Activated CD8-positive, alpha-beta memory T cell treated with anti-CD3 and anti-CD28 coated beads for 4 hours (primary cell): Measurements from ENCODE around the gene NOTCH1.
A peak's percentile ranks its signal among the peaks of the same experiment; 100 is the strongest.

Experiments
- DNase-seq, 2 donors: peaks; one replicate each; pipeline ENCODE4 v3.0.0-alpha.2; 2020; ENCODE audit warnings: low read depth in 2 of 2

Gene NOTCH1

DNA sequence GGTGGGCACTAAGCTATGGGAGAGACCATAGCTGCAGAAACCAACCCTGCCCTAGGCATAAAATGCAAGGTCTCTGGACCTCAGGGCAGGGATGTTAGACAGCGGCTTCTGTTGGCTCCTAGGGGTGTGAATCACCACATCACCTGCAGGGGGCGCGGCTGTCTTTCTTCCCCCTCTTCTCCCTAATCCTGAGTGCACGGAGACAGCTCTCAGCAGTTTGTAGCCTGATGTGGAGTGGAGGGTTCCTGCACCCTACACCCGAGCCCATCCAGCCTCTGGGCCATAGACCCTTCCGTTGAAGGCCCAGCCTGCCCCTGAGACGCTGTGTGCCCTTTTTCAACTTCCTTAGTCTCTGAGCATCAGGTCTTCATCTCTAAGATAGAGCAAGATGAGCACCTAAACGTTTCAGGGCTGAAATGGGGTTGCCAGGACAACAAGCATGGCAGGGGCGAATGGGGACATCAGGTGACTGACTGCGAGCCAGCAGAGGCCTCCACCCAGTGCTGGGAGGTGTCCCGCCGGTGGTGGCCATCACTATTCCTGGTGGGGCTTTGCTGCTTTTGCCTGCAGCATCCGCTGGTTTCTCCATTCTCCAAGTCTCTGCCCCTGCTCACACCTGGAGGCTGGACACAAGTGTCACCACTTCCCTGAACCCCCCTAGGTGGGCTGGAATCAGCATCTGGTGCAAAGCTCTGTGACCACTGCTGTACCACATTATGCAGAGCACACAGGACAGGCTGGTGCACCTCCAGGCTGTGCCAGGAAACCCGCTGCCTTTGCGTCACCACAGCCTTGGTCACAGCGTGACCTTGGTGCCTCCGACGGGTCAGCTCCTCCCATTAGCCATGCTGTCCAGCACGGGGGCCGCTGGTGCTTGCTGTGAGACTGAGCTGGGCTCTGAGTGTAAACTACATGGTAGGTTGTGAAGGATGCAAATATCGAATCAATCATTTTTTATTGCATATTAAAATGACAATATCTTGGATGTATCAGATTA, 60.5 kb downstream of the NOTCH1 start:
- peak; percentile 64 to 65 for DNase-seq

DNA sequence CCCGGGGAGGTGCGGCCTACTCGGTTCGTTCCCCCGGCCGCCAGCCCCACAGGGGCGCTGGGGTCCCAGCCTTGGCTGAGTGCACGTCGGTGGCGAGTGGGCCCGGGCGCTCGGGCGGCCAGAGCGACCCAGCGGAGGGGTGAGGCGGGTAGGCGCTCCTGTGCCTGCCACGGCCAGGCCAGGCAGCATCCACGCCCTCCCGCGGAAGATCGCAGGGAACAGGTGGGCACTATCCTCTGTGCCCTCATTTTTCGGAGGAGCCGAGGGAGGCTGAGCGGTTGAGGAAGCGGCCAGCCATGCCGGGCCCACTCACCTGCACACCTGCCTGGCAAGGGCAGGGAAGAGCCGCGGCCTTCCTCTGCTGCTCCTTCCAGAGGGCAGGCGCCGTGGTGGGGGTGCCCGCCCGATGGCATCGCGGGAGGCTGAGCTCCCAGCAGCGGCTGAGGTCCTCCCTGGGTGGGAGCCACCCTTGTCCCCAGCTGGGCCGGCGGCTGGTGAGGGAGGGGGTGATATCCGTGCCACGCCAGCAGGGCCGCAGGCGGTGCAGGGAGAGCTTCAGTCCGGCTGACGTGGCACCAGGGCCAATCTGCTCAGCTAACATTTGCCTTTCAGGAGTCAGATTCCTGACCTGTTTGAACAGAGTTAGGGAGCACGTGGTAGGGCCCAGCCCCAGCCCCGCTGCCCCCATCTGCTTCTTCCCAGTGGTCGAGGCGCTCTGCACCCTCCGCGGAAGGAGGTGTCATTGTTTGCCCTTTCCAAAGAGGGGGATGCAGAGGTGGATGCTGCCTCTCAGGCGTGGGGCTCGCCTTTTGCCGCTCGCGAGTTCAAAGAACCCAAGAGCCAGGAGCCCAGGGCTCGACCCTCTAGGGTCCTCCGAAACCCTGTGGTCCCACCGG, 61.4 kb downstream of the NOTCH1 start:
- no peak for DNase-seq

DNA sequence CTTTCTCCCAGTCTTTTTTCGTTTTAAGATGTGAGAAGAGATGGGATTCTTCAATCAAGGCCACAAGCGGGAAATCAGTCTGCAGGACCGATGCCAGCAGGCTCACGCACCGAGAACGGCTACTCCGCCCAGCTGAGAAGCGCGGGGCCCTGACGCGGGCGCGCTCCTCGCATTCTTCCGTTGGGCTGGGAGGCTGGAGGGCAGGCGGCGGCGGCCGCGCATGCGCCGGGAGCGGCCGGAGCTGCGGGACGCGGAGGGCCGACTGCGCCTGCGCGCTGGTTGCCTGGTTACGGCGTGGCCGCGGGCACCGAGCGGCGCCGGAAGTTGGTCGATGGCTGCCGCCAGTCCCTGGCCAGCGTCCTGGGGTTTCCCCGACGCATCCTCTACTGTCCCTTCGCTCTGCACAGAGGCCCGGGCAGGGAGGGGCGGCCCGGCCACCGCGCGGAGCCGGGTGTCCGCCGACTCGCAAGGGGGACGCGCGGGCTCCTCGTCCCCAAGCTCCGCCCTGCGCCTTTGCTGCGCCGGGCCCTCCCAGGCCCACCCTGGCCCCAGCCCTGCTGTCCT, 62.2 kb downstream of the NOTCH1 start:
- DNase-seq = peak; percentile 88

DNA sequence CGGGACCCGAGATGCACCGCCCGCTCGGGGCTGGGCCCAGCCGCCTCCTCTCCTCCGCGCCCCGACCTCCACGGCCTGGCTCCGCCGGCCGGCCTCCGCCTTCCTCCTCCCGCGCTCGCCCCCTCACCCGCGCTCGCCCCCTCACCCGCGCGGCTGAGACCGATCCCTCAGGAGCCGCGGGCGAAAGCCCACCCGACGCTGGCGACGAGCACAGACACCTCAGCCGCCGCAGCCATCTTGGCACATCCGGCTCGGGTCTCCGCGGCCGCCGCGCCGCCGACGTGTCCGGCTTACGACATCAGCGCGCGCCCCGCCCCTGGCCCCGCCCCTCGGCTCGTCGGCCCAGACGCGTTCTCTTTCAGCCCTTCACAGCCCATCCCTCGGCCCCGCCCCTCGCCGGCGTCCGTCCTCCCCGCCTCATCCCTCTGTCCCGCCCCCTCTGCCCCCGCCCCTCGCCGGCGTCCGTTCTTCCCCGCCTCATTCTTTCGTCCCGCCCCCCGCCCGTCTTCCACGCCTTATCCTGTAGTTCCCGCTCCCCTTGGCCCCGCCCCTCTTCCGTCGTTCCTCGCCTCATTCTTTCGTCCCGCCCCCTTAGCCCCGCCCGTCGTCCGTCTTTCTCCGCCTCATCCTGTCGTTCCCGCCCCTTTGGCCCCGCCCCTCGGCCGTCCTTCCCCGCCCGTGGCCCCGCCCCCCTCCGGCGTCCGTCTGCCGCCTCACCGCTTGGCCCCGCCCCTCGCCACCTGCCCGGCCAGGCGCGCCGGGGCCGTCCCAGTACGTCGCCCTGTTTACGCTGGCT, 62.9 kb downstream of the NOTCH1 start, which contains the start of gene SEC16A:
TSS of gene SEC16A (minus strand) at position 248 of the 796 bp plus-strand sequence. CDS start 5,425 bp downstream, outside the sequence.
- peak; percentile 99 for DNase-seq

DNA sequence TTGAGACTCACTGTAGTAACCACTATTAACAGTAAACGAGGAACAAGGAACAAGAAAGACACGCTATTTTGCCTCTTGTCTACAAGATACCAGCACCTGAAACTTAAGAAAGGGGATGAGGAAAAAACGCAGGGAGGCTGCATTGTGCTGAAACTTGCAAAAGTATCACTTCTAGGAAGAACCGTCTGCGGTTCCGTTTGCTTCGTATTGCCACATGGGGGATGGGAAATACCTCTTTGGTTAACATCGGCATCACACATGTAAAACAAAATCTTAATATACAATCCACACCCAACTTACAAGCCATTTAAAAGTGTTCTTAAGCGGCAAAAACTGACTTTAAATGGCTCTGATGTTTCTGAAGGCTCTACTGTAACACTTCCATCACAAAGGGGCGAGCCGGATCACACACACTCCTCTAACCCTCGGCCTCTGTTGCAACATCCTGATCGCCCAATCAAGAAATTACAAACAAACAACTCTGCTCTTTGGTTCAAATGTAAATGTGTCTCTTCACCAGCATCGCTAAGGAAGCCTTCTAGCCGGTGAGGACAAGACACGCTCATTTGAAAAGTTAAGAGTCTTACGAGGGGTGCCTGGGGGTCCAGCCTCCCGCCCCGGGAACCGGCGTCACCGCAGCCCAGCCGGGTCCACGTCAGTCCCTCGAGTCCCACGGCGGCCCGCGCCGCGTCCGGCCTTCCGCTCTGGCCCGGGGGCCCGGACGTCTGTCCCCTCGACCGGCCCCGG, 63.6 kb downstream of the NOTCH1 start:
- DNase-seq = no peak

DNA sequence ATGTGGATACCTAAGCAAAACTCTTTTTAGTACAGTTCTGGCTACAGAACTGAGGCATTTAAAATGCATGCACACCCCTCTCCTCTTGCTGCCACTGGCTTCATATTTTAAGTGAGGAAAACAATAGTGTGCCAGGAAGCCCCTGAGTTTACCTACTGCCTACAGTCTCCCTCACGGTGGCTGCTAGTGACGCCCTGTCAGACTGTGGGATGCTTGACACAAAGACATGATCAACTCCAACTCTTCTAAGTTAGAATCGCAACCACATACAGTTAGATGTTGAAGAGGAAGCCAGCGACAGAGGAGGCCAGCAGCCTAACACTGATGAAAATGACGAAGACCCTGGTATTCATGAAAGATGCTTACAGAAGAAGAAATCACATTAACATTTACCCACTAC, 64.3 kb downstream of the NOTCH1 start:
- DNase-seq = no peak

DNA sequence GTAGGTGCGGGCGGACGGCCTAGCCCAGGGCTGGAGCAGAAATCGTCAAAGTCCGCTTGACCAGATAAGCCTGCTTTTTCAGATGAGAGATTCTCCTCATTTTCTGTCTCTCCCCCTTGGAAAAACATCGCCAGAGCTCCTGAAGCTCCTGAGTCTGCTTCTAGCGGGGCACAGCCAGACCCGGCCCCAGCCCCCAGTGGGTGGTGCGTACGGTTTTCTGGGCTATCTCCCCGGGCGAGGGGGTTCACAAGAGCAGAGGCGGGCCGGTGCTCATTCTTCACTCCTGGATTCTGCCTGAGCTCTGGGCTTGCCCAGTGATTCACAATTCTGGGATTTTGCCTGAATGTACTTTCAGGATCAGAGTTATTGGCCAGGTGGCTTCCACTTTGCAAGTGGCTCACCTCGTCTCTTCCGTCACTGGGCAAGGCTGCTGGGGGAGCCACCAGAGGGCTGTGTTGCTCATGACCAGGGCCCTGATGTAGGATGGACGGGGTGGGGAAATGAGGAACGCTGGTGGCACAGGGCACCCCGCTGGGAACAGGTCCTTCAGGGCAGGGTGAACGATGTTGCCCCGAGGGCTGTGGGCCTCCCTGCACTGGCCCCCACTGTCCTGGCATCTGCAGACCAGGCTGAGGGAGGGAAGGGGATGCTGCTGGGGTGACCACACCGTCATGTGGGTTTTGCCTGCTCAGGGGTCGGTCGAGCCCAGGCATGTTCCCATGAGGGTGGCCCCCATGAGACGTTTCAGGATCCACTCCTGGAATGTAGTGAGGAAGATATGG, 69.3 kb downstream of the NOTCH1 start:
- no peak for DNase-seq

DNA sequence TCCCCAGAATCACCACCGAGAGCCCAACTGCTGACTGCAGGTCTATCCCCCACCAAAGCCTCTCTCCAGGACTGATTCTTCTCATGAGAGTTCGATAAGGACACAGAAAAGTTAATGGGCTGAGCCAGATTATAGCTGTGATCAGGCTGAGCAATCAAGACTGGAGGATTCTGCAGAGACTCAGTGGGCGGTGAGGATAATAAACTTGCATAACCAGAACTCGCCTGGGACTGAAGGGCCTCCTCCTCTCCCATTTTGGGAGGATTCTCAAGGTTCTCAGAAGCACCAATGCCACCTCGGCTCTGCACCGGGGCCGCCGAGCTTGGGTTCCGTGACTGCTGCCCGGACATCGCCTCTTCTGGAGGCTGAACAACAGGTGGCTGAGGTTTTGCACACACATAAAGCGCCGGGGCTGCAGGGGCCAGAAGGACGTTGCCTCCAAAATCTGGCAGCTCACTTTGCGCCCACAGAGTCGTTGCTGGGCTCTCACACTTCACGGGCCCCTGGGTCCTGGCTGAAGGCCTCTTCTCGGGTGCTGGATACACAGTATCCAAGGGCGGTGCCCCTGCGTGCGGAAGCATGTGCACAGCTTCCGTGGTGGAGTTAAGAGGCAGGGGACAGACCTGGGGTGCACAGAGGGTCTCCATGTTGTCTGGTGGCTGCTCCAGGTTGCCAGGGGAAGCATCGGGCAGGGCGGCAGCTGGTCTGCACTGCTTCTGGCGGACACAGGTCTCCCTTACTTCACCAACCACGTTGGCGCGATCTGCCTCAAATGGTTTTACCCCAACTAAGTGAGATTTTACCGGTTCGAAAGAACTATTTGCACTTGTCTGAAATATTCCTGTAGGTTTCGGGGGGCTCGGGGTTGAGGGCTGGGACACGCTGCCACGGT, 70.6 kb downstream of the NOTCH1 start:
- DNase-seq = no peak

DNA sequence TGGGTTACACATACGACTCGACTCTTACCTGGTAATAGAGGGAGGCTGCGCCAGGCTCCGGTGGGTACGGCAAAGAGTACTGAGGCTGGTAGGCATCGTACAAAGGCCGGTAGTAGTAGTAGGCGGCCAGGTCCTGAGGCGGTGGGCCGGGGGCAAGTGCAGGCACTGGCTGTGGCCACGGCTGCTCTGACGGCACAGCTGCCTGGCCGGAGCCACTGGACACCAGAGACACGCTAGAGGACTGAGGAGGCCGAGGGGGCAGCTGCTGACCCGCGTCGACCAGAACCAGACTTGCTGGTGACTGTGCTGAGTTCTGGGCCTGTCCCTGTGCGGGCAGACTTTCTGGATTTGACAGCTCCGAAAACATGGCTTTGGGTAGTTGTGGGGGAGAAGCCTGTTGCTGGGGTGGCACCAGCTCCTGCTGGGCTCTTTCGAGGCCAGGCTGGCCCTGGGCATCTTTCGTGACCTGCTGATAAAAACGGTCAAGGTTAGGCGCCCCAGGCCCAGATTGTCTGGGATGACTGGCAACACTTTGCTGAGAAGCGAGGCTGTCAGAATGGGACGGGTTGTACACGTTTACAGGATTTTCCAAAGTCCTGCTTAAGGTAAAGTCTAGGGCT, 71.7 kb downstream of the NOTCH1 start:
- DNase-seq = no peak

DNA sequence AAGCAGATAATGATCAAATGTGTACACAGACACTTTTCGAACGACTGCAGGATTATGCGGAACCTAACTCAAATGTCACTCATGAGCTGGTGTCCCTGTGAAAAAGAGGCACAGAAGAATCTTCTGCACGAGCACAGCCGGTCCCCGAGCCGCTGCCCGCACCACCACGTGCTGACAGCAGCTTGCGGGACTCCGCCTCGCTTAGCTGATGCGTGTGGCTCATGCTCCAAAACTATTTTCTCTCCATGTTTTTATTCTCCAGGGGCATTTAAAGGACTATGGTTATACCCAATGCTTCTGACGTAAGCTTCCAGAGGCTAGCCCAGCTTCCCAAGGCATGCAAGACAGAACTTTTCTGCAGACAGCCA, 72.5 kb downstream of the NOTCH1 start:
- DNase-seq = no peak

DNA sequence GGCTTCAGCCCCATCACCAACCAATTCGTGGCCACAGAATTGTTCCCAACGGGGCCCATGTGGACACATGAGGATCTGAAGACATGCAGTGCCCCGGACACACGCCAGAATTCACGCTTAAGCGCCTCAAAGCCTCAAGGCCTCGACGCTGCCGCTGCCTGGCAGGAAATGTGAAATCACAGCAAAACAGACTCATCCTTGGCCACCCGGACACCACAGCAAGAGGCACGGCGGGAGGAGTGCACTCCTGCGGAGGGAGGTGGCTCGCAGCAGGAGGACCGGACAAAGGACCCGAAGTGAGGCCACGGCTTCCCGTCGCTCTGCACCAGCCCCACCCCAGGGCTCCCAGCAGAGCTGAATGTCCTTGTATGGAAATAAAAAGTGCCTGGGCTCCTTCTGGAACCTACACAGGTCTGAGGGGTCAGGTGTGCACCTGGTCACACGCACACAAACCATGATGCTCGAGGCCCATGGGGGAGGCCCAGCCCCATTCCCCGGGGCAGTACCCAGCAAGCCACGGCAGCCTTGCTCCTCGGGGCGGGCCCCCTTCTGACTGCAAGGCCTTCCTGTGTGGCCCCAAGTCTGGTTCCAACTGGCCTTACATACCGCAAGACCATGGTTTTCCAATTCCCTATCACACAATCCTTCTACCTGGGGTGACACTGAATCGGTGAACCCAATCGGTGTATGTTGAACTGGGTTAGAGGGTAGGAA, 73.1 kb downstream of the NOTCH1 start:
- DNase-seq = no peak

DNA sequence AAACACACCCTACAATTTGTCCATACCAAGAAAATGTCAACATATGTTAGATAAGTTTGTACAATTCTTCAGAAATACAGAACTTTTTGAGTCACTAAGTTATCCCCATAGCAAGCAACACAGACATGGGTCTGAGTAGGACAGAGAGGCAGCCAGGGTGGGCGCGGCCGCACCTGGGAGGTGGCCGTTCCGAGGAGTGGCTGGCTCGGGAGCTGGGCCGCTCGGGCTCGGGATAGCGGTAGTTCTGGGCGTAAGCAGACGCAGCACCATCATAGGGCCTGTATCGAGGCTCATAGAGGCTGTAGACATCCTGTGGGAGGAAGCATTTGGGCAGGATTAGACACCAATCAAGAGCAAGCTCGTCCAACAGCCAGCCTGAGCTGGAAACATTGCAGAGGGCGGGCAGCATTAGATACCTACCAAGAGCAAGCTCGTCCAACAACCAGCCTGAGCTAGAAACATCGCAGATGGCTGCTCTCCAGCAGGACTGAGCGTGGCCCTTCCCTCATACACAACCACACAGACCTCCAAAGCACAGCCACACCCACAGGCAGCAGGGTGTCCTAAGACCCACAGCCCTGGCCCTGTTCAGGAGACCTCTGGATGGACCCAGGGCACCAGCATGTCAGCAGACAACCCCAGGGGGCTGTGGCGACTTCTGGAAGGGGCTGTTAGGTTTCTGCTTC, 73.9 kb downstream of the NOTCH1 start:
- DNase-seq = no peak

DNA sequence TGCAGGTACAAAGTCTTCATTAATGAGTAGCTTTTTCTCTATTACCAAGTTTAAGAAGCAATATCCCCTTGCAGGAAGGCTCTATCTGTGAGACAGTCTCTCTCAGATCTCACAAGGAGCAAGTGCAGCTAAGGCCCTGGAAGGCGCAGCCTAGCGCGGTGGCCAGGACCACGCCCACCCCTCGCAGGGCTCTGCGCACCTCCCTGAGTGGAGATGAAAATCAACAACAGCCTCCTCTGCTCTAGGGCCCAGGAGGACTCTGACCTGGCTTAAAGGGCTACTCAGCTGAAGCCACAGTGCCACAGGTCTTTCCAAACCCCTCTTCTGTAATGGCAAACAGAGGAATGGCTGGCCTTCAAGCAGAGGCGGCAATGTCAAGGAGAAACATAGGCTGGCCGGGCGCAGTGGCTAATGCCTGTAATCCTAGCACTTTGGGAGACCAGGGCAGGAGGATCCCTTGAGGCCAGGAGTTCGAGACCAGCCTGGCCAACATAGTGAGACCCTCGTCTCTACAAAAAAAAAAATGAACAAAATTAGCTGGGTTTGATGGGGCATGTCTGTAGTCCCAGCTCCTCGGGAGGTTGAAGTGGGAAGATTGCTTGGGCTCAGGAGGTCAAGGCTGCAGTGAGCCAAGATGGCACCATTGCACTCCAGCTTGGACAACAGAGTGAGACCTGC, 74.9 kb downstream of the NOTCH1 start:
- no peak for DNase-seq

DNA sequence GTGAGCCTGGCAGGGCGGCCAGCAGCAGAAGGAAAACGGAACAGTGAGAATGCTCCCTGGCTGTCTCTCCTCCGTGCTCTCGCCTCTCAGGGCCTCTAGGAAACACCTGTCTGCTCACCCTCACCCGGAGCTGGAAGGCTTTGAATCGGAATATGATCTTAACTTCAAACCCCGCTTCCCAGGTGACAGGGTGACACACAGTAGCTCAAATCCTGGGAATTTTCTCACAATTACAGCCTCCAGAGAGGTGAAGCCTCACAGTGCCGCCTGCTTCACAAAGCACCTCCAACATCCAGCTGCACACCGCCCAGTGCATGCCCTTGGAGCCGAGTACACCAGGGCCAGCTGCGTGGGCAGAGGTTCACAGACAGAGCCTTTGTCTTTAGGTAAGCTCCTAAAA, 75.5 kb downstream of the NOTCH1 start:
- no peak for DNase-seq

DNA sequence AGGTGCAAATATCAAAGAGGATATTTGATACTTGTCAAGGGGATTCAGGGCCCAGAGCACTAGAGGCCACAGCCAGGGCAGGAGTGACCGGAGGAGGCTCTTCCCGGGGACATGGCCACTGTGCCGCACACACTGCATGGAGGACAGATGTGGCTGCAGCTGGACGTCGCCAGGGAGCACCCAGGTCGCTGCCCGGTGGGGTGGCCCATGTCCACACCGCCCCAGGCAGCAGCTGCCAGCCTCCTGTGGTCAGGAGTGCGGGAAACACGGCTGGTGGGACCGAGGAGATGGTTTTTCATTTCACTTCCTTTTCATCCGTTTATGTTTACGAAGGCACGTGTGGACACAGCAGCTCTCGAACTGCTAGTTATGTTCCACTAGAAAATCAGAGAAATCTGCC, 78.1 kb downstream of the NOTCH1 start:
- no peak for DNase-seq

DNA sequence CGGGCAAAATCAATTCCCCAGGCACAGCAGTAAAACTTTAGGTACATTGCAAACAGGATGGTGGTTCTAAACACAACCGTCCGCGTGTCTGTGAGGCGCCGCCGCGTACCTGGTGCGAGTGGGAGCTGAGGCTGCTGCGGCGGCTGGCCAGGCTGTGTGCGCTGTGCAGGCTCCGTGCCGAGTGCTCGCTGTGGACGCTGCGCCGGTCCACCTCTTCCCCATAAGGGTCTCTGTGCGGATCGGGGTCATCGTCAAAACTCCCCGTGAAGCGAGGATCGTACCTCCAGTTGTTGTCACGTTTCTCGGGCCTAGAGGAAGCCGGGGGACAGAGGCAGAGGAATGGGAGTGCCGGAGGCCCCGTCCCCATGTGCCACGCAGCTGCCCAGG, 79.7 kb downstream of the NOTCH1 start:
- DNase-seq = no peak
